Chondrocyte (in vitro differentiated cells): ENCODE data around the gene FEZF1. TPM values are rescaled to one million over a fixed set of nuclear protein-coding genes. Genes with fewer than 3 reads are reported as not detected.

ENCODE experiments used
- DNase-seq: peaks from one replicate; pipeline ENCODE4 v3.0.0; 2021; ENCODE audit warnings: mixed read lengths, low spot score
- H3K27ac Mint-ChIP-seq: one replicate; pipeline ENCODE4 v1.8.0; 2021; ENCODE audit warnings: mild to moderate bottlenecking, moderate library complexity, mixed read lengths; ENCODE audit not compliant: unreplicated experiment
- H3K27me3 Mint-ChIP-seq: 2 replicates; pipeline ENCODE4 v1.8.0; 2021; ENCODE audit warnings: low read depth, mixed read lengths
- H3K36me3 Mint-ChIP-seq: 2 replicates; pipeline ENCODE4 v1.8.0; 2021; ENCODE audit warnings: low read depth, mixed read lengths
- H3K4me1 Mint-ChIP-seq: 2 replicates; pipeline ENCODE4 v1.8.0; 2021; ENCODE audit warnings: low read depth, mild to moderate bottlenecking, mixed read lengths
- H3K4me3 Mint-ChIP-seq: one replicate; pipeline ENCODE4 v1.8.0; 2021; ENCODE audit warnings: mild to moderate bottlenecking, moderate library complexity, mixed read lengths; ENCODE audit not compliant: unreplicated experiment
- H3K9me3 Mint-ChIP-seq: 2 replicates; pipeline ENCODE4 v1.8.0; 2021; ENCODE audit warnings: low read depth, mixed read lengths
- total RNA-seq: library from RNA; stranded (reverse); gene quantifications from 3 replicates; pipeline ENCODE4 v1.2.1, GENCODE V29; 2021
- TF ChIP-seq, protein P1 (sequence below): fragments of 200-600 bp; sonication (generic); IDR thresholded peaks from 2 replicates; pipeline ENCODE4 v1.5.0; 2021; ENCODE audit warnings: antibody characterized with exemption, mild to moderate bottlenecking, moderate library complexity

The FEZF1 gene
- total RNA-seq, 1 donor from 2014 or later, result not detected

DNA sequence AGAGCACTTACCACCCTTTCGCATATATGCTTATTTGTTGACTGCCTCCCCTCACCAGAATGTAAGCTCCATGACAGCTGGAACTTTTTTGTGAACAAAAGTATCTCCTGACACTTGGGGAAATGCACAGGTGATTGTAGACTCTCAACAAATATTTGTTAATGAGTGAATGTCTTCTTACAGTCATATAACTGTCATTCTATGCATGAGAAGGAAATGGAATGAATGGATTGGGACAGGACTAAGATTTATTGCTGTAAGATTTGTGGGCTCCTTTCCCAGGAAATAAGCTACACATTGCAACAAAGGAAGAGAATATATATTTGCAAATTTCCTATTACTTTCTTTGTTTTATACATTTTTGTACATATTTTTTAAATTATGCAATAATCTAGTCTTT, 48.5 kb downstream of the FEZF1 start:
- Mint-ChIP-seq H3K27ac (no peak overlapping the region), H3K9me3 (no peaks in the 10 kb centered on the region), H3K27me3 (peaks cover 28% of the 10 kb centered on the region), H3K36me3 (no peaks in the 10 kb centered on the region), H3K4me3 (no peak overlapping the region), H3K4me1 (no peaks in the 10 kb centered on the region)
- TF ChIP-seq, protein P1, sequence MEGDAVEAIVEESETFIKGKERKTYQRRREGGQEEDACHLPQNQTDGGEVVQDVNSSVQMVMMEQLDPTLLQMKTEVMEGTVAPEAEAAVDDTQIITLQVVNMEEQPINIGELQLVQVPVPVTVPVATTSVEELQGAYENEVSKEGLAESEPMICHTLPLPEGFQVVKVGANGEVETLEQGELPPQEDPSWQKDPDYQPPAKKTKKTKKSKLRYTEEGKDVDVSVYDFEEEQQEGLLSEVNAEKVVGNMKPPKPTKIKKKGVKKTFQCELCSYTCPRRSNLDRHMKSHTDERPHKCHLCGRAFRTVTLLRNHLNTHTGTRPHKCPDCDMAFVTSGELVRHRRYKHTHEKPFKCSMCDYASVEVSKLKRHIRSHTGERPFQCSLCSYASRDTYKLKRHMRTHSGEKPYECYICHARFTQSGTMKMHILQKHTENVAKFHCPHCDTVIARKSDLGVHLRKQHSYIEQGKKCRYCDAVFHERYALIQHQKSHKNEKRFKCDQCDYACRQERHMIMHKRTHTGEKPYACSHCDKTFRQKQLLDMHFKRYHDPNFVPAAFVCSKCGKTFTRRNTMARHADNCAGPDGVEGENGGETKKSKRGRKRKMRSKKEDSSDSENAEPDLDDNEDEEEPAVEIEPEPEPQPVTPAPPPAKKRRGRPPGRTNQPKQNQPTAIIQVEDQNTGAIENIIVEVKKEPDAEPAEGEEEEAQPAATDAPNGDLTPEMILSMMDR, result no peak
- DNase-seq, result no peak

DNA sequence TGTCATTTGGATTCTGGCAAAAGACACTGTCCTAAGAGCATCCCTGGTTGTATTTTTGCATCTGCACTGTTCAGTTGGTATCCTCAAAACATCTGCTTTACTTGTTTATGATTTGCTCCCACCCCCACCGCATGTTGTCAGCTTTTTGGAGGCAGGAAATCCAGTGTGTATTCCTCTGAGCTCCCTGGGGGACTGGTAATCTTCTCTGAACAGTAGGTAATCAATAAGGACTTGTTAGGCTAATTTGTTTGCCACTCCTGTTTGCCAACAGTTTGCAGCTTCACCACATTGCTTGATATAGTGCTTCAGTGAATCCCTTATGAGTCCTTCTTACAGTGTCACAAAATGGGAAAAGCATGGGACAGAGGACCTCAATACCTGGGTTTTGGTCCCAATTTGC, 49.1 kb downstream of the FEZF1 start:
- H3K27me3 Mint-ChIP-seq, result peaks cover 26% of the 10 kb centered on the region
- DNase-seq, result no peak
- no peaks in the 10 kb centered on the region for H3K36me3 Mint-ChIP-seq
- H3K9me3 Mint-ChIP-seq, result no peaks in the 10 kb centered on the region
- TF ChIP-seq, protein P1, result no peak
- H3K4me3 Mint-ChIP-seq, result no peak overlapping the region
- no peak overlapping the region for H3K27ac Mint-ChIP-seq
- H3K4me1 Mint-ChIP-seq, result no peaks in the 10 kb centered on the region

Other genes with a start within 250 kb of the FEZF1 start
- gene AASS, start 160.5 kb downstream of the FEZF1 start, total RNA-seq, result 6.7 to 8.8 TPM (median 7.3 TPM) in 3 replicates